Spleen (tissue), 7 donors: ENCODE measurements around the gene RHBDL3.

ENCODE experiments used
- POLR2A ChIP-seq, 3 donors: fragments of 450-650 bp; IDR thresholded peaks; one replicate each; pipeline ENCODE4 v1.5.1; 2017; ENCODE audit warnings: antibody characterized with exemption in 3 of 3, mild to moderate bottlenecking in 1 of 3
- TF ChIP-seq, protein P1 (sequence below), 11 experiments: fragments of 200-600 bp in 7 of 11; fragments of 450-650 bp in 4 of 11; sonication (generic) in 4 of 11; IDR thresholded peaks in 8 of 11; conservative IDR thresholded peaks in 3 of 11; 1 replicate in 7 of 11; 2 replicates in 4 of 11; pipeline versions ENCODE4 v1.4.0 to v1.8.0; 2016 to 2021; ENCODE audit warnings: antibody characterized with exemption in 11 of 11, inconsistent platforms in 4 of 11, mild to moderate bottlenecking in 1 of 11
- donor health status: DM: no; HTN: no; CAD: no; lungs with moderate emphysema.
- donor health status: DM: no; HTN: no; CAD: no.
- donor health status: DM: no; HTN: no; CAD: no.

DNA sequence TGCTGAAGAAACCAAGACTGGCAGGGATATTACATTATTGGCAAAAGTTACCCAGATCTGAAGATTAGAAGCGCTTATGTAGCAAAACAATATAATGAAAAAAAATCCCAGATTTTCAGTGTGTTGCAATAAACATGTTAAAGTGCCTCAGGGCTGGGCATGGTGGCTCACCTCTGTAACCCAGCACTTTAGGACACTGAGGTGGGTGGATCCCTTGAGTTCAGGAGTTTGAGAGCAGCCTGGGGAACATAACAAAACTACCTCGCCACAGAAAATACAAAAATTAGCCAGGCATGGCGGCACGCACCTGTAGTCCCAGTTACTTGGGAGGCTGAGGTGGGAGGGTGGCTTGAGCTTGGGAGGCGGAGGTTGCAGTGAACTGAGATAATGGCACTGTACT is 91.1 kb downstream of the RHBDL3 start:
- TF ChIP-seq, protein P1, sequence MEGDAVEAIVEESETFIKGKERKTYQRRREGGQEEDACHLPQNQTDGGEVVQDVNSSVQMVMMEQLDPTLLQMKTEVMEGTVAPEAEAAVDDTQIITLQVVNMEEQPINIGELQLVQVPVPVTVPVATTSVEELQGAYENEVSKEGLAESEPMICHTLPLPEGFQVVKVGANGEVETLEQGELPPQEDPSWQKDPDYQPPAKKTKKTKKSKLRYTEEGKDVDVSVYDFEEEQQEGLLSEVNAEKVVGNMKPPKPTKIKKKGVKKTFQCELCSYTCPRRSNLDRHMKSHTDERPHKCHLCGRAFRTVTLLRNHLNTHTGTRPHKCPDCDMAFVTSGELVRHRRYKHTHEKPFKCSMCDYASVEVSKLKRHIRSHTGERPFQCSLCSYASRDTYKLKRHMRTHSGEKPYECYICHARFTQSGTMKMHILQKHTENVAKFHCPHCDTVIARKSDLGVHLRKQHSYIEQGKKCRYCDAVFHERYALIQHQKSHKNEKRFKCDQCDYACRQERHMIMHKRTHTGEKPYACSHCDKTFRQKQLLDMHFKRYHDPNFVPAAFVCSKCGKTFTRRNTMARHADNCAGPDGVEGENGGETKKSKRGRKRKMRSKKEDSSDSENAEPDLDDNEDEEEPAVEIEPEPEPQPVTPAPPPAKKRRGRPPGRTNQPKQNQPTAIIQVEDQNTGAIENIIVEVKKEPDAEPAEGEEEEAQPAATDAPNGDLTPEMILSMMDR (IDR thresholded peaks at IDR 0.05 in 8 of 11, conservative IDR thresholded peaks at IDR 0.05 in 3 of 11), result no peak
- TF ChIP-seq POLR2A (IDR thresholded peaks at IDR 0.05), result no peak
